HG02973 (cell line): Measurements from ENCODE around the gene KLHL36.
"Not testable (repeated sequence)": the region's sequence is repeated elsewhere in the genome, so short reads cannot be mapped to it uniquely, and the experiment has no call there.

Experiments
- ATAC-seq: cut with Tn5 transposase; IDR thresholded peaks from one replicate; pipeline ENCODE4 v1.9.1; 2021; ENCODE audit warnings: moderate library complexity; ENCODE audit not compliant: unreplicated experiment

KLHL36 gene

DNA sequence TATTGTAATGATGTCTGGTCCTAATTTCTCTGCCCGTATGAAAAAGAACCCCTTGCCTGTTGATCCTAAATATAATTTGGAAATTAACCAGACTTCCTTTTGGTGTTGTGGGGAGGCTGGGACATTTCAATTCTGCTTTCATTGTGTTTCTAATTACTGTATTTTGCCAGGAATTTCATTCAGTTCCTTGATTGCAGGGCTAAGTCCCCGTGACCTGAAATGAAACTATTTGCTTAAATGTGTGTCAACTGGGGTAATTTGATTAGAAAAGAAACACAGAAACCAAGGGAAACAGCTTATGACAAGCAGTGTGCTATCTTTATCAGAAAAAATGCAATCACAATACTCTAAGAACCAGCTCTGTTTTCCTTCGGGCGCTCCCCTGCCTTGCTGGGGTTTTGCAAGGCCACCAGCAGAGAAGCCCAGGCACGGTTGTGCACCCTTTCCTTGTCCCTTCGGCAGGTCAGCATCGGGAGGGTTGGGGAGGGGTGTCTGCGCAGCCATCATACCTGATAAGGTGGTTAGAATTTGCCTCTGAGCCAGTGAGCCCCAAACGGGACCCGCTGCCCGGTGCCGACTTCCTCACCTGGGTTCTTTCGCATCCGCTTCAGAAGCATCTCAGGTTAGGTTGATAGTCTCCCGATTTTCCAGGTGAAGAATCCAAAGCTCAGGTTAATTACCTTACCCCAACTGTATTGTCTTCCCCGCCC, 19.4 kb downstream of the KLHL36 start:
- ATAC-seq: no peak

DNA sequence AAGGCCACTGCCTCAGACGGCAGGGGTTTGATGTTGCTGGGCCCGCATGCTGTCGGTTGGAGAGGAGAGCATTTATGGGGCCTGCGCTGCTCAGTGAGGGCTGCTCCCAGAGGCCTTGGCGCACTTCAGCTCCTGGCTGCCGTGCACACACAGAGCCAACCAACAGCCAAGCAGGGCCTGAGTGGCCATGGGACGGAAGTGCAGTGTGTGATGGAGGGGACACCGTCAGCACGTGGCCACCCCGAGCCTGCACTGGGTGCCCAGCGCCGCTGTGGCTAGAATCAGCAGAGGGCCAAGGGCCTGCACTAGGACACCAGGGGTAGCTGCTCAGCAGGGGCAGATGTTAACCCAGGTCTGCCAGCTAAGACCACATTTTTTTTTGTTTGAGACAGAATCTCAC, 21.8 kb downstream of the KLHL36 start:
- no peak for ATAC-seq

DNA sequence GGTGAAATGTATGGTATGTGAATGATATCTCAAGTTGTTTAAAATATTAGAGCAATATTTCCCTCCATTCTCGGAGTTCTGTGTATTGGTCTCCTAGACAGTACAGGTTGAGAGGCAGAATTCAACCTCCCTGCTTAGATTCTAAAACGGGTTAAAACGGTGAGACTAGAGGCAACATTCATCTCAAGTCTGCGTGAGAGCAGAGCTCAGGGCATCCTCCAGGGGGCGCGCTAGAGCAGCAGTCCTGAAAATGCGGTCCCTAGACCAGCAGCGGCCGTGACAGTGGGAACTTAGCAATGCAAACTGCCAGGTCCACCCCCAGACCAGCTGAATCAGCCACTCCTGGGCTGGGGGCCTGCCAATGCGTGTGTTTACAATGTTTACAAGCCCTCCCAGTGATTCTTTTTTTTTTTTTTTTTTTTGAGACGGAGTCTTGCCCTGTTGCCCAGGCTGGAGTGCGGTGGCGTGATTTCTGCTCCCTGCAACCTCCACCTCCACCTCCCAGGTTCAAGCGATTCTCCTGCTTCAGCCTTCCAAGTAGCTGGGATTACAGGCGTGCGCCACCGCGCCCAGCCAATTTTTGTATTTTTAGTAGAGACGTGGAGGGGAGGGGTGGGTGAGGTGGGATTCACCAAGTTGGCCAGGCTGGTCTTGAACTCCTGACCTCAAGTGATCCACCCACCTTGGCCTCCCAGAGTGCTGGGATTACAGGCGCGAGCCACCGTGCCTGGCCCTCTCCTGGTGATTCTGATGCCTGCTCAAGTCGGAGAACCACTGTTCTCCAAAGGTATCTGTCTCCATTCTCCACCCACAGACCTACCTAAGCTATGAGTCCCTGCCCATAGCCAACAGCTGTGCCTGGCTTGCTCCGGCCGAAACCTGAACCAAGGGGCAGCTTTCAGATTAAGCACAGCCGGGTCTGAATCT, 24.2 kb downstream of the KLHL36 start:
- ATAC-seq: no peak

DNA sequence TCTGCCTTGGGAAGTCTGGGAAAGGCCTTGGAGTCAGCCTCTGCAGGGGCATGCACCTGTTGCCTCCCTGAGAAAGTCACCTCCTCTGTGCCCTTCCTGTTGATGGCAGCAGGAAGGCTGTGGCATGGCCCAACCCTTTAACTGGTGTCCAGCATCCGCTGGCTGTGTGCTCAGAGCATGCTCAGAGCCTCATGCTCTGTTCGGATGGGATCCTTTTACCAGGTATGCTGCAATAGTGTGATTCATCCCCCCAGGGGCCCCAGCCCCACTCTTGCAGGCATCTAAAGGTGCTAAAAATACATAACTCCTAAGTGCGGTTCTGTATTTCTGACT, 24.9 kb downstream of the KLHL36 start:
- ATAC-seq: no peak

DNA sequence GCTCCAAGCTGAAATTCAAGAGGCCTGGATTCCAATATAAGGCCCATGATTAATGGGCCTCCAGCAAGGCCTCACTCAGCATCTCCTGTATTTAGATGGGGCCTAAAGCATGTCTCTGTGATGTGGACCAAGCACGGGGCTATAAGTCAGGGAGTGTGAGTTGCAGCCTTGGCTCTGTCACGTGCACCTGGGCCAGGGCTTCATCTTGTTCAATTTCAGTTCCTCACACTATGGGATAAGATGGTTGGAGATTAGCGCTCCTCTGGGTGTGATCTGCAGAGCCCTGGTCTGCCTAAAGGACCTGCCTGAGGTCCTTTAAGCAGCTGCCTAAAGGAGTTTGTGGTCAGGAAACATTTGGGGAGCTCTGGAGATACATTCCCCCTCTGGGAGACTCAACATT, 25.2 kb downstream of the KLHL36 start:
- no peak for ATAC-seq

DNA sequence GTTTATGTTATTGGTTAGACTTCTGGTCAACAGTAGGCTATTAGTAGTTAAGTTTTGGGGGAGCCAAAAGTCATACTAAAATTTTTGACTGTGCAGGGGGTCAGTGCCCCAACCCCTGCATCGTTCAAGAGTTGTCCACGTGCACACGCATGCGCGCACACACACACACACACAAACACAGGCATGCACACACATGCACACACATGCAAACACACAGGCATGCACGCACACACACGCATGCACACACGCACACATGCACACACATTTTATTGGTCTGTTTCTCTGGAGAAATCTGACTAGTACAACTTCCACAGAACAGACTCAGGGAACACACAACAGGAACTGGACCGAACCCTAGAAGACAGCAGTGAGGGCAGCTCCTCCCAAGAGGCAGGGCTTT, 27.1 kb downstream of the KLHL36 start:
- ATAC-seq: no peak

DNA sequence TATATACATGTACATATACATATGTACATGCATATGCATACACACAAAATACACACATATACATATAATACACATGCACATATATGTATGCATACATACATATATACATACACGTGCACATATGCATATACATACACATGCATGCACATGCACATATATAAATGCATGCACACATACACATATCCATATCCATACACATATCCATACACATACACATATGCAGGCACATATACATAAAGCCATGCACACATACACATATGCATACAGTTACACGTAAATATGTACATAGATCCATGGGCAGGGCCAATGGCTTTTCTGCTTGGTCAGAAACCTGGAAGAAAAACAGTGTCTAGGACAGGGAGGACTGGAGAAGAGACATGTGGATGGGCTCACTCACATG, 27.6 kb downstream of the KLHL36 start:
- no peak for ATAC-seq

DNA sequence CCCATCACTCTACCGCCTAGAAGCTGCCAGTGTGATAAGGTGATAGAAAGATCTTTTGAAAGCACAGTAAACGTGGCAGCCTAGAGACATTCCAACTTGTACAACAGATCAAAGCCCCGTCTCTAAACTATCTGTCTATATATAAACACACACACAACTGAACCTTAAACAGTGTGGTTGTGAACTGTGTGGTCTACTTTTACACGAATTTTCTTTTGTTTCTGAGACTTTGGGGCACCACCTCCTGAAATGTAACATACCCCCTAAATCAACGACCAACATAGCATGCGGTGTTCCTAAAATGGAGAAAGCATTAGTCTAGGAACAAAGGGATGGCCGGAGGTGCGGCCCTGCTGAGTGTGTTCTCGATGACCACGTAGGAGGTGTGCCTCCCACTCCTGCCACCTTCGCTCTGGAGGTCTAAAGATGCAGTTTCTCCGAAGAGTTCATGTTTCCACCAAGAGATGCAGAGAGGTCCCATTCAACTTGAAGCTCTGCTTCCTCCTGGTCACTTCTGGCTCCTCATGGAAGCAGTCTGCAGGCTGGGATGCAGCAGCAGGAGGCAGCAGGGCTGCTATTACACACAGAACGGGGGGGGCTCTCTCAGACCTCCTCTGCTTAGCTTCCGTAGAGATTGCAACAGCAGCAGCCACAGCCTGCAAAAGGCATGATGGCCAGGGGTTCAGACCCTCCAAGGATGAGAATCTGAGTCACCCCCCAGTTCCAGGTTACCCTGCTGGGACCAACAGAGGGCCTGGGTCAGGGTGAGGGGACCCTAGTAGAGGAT, 28.9 kb downstream of the KLHL36 start:
- ATAC-seq: no peak

DNA sequence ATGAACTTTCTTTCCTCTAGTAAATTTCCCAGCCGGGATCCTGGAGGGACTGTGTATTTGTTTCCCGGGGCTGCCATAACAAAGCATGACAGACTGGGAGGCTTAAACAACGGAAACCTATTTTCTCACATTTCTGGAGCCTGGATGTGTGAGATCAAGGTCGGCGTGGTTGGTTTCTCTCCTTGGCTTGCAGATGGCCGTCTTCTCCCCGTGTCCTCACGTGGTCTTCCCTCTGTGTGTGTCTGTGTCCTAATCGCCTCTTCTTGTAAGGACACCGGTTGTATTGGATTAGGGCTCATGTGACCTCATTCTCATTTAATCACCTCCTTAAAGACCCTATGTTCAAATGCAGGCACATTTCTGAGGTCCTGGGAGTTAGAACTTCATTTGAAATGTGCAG, 29.5 kb downstream of the KLHL36 start:
- no peak for ATAC-seq

DNA sequence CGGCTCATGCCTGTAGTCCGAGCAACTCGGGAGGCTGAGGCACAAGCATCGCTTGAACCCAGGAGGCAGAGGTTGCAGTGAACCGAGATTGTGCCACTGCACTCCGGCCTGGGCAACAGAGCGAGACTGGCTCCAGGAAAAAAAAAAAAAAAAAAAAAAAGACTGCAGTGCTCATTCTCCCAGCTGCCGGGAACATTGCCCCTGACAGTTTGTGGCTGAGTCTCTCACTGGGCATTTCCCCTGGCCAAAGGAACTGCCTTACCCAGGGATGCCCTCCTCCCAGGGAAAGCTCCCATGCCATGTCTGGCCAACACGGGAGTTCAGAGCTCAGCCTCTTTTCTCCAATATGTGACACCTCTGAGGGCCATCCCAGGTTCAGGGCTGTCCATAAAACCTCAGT, 30.2 kb downstream of the KLHL36 start:
- ATAC-seq: no peak

DNA sequence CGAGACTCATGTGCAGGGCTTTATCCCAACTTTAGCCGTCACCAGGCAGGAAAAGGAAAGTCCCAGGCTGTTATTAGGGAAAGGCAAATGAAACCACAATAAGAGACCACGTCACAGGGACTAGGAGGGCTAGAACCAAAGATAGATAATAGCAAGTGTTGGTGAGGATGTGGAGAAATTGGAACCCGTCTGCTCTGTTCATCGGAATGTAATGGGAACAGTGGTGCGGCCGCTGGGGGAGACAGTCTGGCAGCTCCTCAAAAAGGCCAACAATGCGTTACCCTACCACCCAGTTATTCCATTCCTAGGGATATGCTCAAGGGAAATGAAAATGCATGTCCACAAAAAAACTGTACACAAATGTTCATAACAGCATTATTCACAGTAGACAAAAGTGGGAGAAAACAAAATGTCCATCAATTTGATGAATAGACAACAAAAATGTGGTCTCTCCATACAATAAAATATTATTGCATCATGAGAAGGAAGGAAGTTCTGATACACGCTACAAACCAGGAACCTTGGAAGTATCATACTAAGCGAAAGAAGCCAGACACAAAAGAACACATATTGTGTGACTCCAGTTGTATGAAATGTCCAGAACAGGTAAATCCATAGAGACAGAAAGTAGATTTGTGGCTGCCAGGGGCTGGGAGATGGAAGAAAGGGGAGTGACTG, 32.0 kb downstream of the KLHL36 start:
- no peak for ATAC-seq

DNA sequence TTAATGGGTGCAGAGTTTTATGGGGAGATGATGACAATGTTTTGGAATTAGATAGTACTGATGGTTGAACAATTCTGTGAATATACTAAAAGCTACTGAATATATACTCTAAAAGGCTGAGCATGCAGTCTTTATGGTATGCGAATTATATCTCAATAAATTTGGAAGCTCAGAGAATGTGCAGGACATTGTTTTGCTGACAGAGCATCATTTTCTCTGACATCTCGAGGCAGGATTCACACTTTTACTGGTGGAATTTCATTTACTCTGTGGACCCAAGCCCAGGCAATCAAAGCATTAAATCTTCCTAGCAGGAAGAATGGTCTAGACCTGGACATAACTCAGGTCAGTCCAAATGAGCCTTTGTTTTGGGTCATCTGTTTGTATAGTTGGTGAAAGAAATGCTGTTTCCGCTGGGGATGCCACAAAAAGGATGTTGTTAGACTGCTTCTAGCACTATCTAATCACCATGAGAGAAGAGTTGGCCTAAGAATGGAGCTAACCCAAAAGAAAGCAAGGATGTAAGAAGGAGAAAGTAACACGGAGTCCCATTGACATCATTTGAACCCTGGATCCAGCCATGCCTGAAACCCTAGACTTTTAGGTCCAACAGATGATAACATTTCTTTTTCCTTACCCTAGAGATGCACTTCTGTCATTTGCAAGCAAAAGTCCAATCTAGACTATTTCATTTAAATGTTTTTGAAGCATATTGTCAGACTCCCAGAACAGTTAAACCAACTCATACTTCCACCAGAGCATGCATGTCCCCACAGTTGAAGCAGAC, 32.7 kb downstream of the KLHL36 start:
- no peak for ATAC-seq

DNA sequence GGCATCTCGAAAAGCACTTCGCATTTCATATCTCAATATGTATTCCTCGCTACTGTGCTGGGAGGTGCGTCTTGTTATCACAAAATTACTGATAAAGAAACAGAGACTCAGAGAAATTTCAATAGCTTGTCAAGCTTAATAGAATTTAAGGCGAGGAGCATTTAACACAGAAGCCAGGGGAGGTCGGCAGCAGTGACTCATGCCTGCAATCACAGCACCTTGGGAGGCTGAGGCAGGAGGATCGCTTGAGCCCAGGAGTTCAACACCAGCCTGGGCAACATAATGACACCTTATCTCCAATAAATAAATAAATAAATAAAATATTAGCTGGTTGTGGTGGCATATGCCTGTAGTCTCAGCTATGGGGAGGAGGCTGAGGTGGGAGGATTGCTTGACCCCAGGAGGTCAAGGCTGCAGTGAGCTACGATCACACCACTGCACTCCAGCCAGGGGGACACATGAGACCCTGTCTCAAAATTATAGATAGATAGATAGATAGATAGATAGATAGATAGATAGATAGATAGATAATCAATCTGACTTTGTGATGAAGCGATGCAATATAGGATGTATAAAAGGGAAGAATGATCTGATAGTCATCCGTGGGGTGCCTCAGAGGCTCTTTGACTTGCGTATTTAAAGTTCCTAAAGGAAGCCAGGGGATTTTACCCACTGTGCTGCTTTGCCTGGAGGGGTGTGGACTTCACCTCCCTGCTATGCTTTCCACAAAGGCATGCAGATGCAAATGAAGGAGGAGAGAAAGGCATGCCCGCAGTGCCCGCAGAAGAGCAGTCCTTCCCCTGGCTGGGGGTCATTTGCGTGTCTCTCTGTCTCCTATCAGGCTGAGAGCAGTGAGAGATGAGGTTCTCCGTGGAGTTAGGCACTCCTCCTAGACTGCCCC, 35.6 kb downstream of the KLHL36 start:
- ATAC-seq: no peak

DNA sequence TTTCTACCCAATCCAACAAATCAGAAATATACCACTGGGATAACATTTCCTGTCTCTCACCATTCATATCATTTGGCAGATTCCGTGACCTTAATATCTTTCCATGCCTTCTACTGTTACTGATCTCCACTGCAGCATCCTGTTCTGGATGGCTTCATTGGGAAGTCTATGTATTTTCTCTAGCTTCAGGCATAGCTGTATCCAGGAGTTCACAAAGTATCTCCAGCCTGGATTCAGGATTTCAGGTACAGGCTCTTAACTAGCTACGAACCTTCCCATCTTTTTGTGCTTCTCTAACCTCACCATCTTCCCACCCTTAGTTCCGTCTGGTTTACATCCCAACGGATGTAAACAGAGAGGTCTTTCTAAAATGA, 36.3 kb downstream of the KLHL36 start:
- no peak for ATAC-seq

DNA sequence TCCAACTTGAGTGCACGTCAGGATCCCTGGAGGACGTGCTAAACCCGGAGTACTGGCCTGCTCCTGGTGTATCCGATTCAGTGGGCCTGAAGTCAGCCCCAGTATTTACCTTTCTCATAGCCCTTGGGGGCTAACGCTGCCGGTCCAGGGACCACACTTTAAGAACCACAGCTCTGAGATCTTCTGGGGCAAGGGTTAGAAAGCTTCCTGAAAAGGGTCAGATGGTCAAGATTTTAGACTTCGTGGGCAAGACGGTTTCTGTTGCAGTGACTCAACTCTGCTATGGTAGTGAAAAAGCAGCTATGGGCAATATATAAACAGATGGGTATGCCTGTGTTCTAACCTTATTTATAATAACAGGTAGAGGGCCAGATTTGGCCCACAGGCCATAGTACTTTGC, 36.9 kb downstream of the KLHL36 start:
- ATAC-seq: no peak

DNA sequence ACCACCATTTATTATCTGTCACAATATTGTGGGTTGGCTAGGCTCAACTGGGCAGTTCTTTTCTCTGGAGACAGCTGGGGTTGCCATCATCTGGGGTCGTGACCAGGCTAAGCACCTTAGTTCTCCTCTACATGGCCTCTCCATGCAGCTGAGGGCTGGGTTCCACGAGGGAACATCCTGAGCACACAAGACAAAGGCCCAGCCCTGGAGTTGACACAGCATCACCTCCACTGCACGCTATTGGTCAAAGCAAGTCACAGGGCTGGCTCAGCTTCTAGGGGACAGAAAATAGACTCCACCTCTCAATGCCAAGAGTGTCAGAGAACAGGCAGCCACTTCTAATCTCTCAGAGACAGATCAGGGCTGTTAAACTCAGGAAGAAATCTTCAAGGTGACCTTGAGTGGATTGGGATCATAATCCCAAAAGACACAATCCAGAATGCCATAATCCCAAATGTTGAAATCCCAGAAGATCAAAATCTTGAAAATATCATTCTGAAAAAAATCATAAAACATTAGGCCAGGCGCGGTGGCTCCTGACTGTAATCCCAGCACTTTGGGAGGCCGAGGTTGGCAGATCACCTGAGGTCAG, 38.5 kb downstream of the KLHL36 start:
- no peak for ATAC-seq

DNA sequence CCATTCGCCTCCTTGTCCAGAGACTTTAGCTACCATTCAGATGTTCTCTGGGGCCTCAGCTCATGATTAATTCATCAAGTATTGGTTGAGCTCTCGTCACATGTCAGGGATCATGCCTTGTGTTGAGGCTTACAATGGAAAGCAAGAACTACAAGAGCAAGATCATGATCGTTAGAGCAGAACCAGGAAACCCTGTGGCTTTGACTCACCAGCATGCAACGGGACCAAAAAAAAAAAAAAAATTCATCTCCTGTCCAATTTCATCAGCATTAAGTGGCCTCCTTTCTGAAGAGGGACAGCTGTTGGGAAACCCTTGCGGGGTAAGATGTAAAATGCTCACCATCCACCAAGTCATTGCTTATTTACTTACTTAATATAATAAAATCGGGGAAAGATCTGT, 39.4 kb downstream of the KLHL36 start:
- peak; percentile 89 for ATAC-seq

DNA sequence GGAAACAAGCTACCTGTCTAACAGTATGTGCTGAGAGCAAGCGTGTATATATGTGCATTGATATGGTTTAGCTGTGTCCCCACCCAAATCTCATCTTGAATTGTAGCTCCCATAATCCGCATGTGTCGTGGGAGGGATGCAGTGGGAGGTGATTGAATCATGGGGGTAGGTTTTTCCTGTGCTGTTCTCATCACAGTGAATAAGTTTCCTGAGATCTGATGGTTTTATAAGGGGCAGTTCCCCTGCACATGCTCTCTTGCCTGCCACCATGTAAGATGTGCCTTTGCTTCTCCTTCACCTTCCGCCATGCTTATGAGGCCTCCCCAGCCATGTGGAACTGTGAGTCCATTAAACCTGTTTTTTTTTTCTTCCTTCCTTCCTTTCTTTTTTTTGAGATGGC, 39.9 kb downstream of the KLHL36 start:
- ATAC-seq: not testable (repeated sequence)

DNA sequence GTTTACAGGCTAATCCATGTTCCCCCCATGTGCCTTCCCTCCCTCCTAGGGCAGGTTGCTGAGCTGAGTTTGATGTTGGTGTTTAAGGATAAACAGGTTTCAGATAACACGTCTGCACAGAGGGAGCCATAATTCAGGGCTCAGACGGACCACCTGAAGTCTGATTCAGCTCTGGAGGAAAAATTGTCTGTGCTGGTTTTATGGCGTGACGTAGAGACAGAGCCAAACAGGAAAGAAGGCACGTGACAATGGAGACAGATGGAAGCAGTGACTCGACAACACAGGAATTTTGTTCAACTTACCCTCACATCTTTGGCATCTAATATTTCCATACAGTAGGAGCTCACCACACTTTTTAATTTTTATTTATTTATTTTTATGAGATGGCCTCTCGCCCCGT, 40.8 kb downstream of the KLHL36 start:
- ATAC-seq: no peak
